ENCODE results near the gene MYH16.
"Not testable (repeated sequence)": the region's sequence is repeated elsewhere in the genome, so short reads cannot be mapped to it uniquely, and the experiment has no call there.

Gene MYH16

DNA sequence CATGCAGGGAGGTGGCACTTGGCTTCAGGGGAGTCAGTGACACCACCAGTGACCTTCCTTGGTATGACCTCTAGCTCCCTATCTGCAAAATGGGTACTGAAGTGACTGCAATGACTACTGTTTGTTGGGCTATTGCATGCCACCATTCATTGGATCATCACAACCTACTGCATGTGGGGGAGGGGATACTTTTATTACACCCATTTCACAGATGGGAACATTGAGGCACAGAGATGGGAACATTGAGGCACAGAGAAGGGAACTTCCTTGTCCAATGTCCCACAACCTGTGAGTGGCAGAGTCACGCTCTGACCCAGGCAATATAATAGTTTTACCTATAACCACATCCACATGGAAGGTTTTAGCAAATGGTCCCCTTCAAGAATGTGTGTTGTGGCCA lies 12.2 kb upstream of the MYH16 start:
- no peak for DNase-seq

DNA sequence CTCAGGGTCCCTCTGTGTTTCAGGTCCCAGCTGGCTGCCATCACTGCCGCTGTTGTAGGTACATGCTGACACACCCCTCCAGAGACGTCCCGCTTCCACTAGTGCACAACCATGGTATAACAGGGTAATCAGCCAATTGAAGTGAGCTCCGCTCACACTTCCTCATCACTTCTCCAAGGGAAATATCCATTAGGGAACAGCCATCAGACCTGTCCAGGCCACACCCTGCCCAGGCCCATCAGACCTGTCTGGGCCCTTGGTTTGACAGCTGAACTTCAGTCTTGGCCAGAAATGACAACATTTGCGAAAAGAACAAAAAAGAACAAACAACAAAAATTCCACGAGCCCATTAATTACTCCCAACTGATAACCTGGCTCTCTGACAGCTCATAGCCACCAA lies 11.0 kb upstream of the MYH16 start:
- DNase-seq: no peak

DNA sequence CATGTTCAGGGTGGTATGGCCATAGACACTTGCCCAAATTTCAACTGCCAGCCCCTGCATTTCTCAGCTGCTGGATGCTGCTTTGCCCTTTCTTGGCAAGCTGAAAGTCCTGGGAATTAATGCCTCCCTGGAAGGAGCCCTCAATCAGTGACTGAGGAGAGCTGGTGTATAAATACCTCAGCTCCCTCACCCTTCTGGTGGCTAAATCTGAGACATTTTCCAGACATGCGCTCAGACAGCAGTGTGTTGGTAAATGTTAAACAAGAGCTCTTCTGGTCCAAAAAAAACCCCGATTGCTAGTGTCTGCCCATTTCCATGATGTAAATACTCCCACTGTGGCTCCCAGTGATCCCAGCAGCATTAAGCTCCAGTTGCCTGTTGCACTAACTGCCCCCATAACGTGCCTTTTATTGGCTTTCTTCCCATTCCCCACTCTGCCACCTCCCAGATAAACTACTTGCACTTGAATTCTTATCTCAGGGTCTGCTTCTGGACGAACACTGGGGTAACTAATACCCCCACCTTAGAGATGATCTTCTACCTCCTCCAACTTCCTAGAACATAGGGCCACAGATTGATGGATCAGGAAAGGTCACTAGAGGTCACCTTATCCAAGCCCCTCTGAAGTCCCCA lies 6.7 kb upstream of the MYH16 start:
- no peak for DNase-seq

- no peak for DNase-seq
Measured at GRCh38 chr7:99267481-99267840, 5.2 kb upstream of the MYH16 start.

- DNase-seq: no peak
Measured at GRCh38 chr7:99267841-99268576, 4.6 kb upstream of the MYH16 start.

GRCh38 chr7:99268577-99268908 lies 4.1 kb upstream of the MYH16 start:
- DNase-seq: no peak

DNA sequence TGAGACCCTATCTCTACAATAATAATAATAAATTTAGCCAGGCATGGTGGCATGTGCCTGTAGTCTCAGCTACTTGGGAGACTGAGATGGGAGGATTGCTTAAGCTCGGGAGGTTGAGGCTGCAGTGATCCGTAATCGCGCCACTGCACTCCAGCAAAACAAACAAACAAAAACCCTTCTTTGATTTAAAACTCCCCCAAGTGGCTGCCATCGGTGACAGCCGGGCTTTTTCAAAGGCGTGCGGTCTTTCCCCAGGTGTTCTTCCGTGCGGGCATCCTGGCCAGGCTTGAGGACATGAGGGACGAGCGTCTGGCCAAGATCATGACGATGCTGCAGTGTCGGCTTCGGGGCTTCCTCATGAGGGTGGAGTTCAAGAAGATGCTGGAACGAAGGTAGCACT lies 1.9 kb upstream of the MYH16 start:
- DNase-seq: no peak

DNA sequence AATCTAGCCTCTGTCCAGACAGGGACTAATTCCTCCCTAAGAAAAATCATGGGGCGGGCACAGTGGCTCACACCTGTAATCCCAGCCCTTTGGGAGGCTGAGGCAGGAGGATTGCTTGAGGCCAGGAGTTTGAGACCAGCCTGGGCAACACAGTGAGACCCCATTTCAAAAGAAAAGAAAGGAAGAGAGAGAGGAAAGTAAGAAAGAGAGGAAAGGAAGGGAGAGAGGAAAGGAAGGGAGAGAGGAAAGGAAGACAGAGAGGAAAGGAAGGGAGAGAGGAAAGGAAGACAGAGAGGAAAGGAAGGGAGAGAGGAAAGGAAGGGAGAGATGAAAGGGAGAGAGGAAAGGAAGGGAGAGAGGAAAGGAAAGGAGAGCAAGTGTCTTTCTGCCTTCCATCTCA lies 922 bp downstream of the MYH16 start:
- not testable (repeated sequence) for DNase-seq

- DNase-seq: not testable (repeated sequence)
Measured at GRCh38 chr7:99274908-99275307, 2.3 kb downstream of the MYH16 start.

DNA sequence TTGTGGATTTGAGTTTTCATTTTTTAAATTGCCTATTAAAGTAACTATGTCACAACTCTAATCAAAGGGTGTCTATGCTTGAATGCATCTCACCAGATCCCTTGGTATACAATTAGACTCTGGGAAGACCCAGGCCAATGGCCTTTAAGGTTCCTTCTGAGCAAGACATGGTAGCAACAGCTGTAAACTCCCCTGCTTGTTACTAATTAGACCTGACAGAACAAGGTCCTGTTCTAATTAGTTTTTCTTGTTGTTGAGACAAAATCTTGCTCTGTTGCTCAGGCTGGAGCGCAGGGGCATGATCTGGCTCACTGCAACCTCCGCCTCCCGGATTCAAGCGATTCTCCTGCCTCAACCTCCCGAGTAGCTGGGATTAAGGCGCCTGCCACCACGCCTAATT lies 2.9 kb downstream of the MYH16 start:
- DNase-seq: no peak

DNA sequence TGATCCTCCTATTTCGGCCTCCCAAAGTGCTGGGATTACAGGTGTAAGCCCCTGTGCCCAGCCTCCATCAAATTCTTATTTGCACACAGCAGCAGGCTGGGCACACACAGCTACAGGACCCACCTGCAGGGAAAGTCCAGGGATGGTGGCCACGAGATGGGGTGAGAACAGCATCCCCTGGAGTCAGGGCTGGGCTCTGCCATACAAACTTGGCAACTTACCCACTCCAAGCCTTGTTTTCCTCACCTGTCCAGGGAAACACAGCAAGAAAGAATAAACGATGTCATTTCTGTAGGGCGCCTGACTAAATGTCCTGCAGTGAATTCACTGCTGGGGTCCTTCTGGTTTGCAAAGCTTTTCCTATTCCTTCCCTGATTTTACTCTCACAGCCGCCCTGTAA lies 5.5 kb downstream of the MYH16 start:
- DNase-seq: no peak

DNA sequence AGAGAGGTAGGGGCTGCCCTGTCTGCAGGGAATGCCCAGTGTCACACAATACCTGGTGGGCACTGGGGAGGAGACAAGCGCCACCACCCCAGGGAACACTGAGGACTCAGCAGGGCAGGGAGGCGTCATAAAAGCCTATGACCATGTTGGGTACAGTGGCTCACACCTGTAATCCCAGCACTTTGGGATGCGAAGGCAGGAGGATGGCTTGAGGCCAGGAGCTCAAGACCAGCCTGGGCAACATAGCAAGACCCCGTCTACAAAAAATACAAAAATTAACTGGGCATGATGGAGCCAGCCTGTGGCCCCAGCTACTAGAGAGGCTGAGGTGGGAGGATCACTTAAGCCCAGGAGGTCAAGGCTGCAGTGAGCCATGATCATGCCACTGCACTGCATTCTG lies 11.5 kb downstream of the MYH16 start:
- DNase-seq: not testable (repeated sequence)

- no peak for DNase-seq
Measured at GRCh38 chr7:99287779-99288534, 15.3 kb downstream of the MYH16 start.

- DNase-seq: no peak
Measured at GRCh38 chr7:99289185-99289584, 16.5 kb downstream of the MYH16 start.

GRCh38 chr7:99290148-99290547 lies 17.5 kb downstream of the MYH16 start:
- DNase-seq: not testable (repeated sequence)

DNA sequence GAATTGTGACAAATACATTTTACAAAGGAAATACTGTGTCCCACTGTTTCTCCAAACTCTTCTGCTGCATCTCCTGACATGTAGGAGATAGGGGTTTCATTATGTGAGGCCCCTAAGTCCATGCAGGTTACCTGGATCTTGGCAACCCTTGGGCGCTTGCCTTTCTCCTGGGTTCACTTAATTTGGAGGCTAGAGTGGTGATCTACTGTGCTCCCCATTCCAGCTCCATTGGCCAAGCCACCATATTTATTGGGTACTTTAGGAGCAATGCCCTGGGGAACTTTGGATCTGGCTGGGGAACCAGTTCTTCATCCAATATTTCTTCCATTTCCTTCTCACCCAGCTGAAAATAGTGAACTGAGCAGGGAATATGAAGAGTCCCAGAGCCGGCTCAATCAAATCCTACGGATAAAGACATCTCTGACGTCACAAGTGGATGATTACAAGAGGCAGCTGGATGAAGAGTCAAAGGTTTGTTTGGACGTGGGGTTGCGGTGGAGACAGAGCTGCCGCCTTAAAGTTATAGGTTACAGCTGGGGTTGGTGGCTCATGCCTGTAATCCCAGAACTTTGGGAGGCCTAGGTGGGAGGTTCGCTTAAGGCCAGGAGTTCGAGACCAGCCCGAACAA lies 18.5 kb downstream of the MYH16 start:
- DNase-seq: no peak

DNA sequence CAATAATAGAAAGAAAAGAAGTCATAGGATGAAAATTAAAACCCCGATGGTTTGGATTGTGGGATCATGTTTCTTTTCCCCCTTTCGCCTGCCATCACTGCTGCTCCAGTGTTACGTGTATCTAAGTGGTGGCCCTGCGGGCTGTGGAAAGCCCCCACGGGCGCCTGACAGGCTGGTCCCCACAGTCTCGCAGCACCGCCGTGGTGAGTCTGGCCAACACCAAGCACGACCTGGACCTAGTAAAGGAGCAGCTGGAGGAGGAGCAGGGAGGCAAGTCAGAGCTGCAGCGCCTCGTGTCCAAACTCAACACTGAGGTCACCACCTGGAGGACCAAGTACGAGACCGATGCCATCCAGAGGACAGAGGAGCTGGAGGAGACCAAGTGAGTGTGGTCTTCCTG lies 19.5 kb downstream of the MYH16 start:
- DNase-seq: no peak

GRCh38 chr7:99293167-99293566 lies 20.5 kb downstream of the MYH16 start:
- DNase-seq: no peak

GRCh38 chr7:99293650-99294049 lies 21.0 kb downstream of the MYH16 start:
- no peak for DNase-seq

- DNase-seq: no peak
Measured at GRCh38 chr7:99296471-99296870, 23.8 kb downstream of the MYH16 start.

- no peak for DNase-seq
Measured at GRCh38 chr7:99301496-99301895, 28.9 kb downstream of the MYH16 start.

- no peak for DNase-seq
Measured at GRCh38 chr7:99305473-99306260, 33.0 kb downstream of the MYH16 start.

DNA sequence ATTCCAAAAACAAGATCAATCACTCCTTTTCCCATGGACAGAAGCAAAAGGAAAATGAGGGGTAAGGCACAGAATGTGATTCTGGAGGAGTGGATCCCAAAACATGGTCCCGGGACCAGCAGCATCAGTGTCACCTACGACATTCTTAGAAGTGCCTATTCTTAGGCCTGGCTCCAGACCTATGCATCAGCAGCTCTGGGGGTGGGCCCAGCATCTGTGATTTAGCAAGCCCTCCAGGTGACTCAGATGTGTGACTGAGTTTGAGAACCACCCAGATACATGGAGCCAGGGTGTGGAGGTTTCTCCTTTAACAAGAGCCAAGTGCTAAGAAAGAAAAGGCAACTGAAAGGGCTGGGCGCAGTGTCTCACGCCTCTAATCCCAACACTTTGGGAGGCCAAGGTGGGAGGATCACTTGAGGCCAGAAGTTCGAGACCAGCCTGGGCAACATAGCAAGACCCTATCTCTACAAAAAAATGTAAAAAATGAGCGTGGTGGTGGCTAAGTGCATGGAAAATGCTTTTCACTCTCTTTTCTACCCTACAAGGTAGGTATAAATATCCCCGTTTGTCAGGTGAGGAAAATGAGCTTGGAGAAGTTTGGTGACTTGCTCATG lies 35.9 kb downstream of the MYH16 start:
- no peak for DNase-seq

Data from CD4-positive, alpha-beta T cell treated with Interleukin-4 for 4 hours (primary cell).